Neural cell (in vitro differentiated cells): ENCODE measurements around the gene SPDEF. TPM values are rescaled to one million over a fixed set of nuclear protein-coding genes. Genes with fewer than 3 reads are reported as not detected.

Source experiments
- H2AFZ ChIP-seq: fragments of 200-600, 300-800 bp; sonication (generic), shearing (Covaris generic); 2 replicates; pipeline ENCODE4 v1.6.0; 2014; ENCODE audit warnings: low read depth, mild to moderate bottlenecking, antibody characterized with exemption, low read length, moderate library complexity
- H3F3A ChIP-seq: fragments of 200-600 bp; shearing (Covaris generic); 2 replicates; pipeline ENCODE4 v1.6.1; 2016; ENCODE audit warnings: mild to moderate bottlenecking, moderate library complexity, mixed read lengths, antibody characterized with exemption, low read length; ENCODE audit not compliant: insufficient read depth, poor library complexity, severe bottlenecking
- H3K27ac ChIP-seq: fragments of 200-600, 300-800 bp; sonication (generic), shearing (Covaris generic); 2 replicates; pipeline ENCODE4 v1.5.1; 2014; ENCODE audit warnings: mild to moderate bottlenecking, low read length, moderate library complexity
- H3K27me3 ChIP-seq: fragments of 300-800, 200-600 bp; sonication (generic), shearing (Covaris generic); 2 replicates; pipeline ENCODE4 v1.6.0; 2014; ENCODE audit warnings: mild to moderate bottlenecking, low read depth, low read length, moderate library complexity; ENCODE audit not compliant: insufficient read depth
- H3K36me3 ChIP-seq: fragments of 300-800, 200-600 bp; sonication (generic), shearing (Covaris generic); 2 replicates; pipeline ENCODE4 v1.5.1; 2014; ENCODE audit warnings: mild to moderate bottlenecking, antibody characterized with exemption, low read length, moderate library complexity; ENCODE audit not compliant: insufficient read depth
- H3K4me2 ChIP-seq: fragments of 300-800, 200-600 bp; sonication (generic), shearing (Covaris generic); 2 replicates; pipeline ENCODE4 v1.6.0; 2014; ENCODE audit warnings: mild to moderate bottlenecking, low read length
- H3K4me3 ChIP-seq: fragments of 300-800, 200-600 bp; sonication (generic), shearing (Covaris generic); 2 replicates; pipeline ENCODE4 v1.5.1; 2014; ENCODE audit warnings: mild to moderate bottlenecking, low read length, moderate library complexity
- H3K79me2 ChIP-seq: fragments of 200-600 bp; shearing (Covaris generic); replicated peaks from 2 replicates; pipeline ENCODE4 v1.6.0; 2014; ENCODE audit warnings: mild to moderate bottlenecking, low read length, moderate library complexity; ENCODE audit not compliant: insufficient read depth
- H3K9ac ChIP-seq: fragments of 300-800, 200-600 bp; sonication (generic), shearing (Covaris generic); 2 replicates; pipeline ENCODE4 v1.6.1; 2016; ENCODE audit warnings: mild to moderate bottlenecking, low read length, mixed read lengths
- H3K9me2 ChIP-seq: fragments of 200-600 bp; shearing (Covaris generic); 2 replicates; pipeline ENCODE4 v1.6.1; 2016; ENCODE audit warnings: mild to moderate bottlenecking, low read length, mixed read lengths; ENCODE audit not compliant: insufficient read depth
- H3K9me3 ChIP-seq: fragments of 200-600, 300-800 bp; sonication (generic), shearing (Covaris generic); 2 replicates; pipeline ENCODE4 v1.6.1; 2016; ENCODE audit warnings: mild to moderate bottlenecking, mixed run types, low read length, moderate library complexity, mixed read lengths
- H4K20me1 ChIP-seq: fragments of 200-600 bp; shearing (Covaris generic); 2 replicates; pipeline ENCODE4 v1.6.1; 2016; ENCODE audit warnings: mild to moderate bottlenecking, mixed run types; ENCODE audit not compliant: insufficient read depth
- CTCF ChIP-seq: fragments of 450-650 bp; IDR thresholded peaks from 2 replicates; pipeline ENCODE4 v1.5.1; 2014; ENCODE audit warnings: antibody characterized with exemption, mild to moderate bottlenecking, moderate library complexity; ENCODE audit not compliant: poor library complexity, severe bottlenecking
- EP300 ChIP-seq: fragments of 450-650 bp; conservative IDR thresholded peaks from 2 replicates; pipeline ENCODE4 v1.6.1; 2014; ENCODE audit warnings: antibody characterized with exemption, mild to moderate bottlenecking, moderate library complexity; ENCODE audit not compliant: poor library complexity, severe bottlenecking
- EZH2 ChIP-seq: fragments of 200-600, 300-800 bp; shearing (Covaris generic), sonication (generic); IDR thresholded peaks from 2 replicates; pipeline ENCODE4 v1.6.1; 2014; ENCODE audit warnings: antibody characterized with exemption, low read length, borderline replicate concordance, mild to moderate bottlenecking; ENCODE audit not compliant: insufficient read depth, poor library complexity, severe bottlenecking
- MXI1 ChIP-seq: fragments of 450-650 bp; conservative IDR thresholded peaks from 2 replicates; pipeline ENCODE4 v1.6.1; 2014; ENCODE audit warnings: antibody characterized with exemption, mild to moderate bottlenecking; ENCODE audit not compliant: poor library complexity, severe bottlenecking
- POLR2AphosphoS5 ChIP-seq: IDR thresholded peaks from 2 replicates; pipeline ENCODE4 v1.6.1; 2012
- RAD21 ChIP-seq: fragments of 450-650 bp; conservative IDR thresholded peaks from 2 replicates; pipeline ENCODE4 v1.6.1; 2014; ENCODE audit warnings: antibody characterized with exemption, mild to moderate bottlenecking, moderate library complexity
- REST ChIP-seq: IDR thresholded peaks from 2 replicates; pipeline ENCODE4 v1.6.1; 2012; ENCODE audit warnings: borderline replicate concordance
- SMC3 ChIP-seq: fragments of 450-650 bp; conservative IDR thresholded peaks from 2 replicates; pipeline ENCODE4 v1.6.1; 2014; ENCODE audit warnings: antibody characterized with exemption, mild to moderate bottlenecking, moderate library complexity; ENCODE audit not compliant: poor library complexity
- TAF1 ChIP-seq: IDR thresholded peaks from 2 replicates; pipeline ENCODE4 v1.6.1; 2012; ENCODE audit warnings: low read depth
- polyA plus RNA-seq: library from polyadenylated mRNA; depleted of rRNA; stranded (reverse); fragments of >200 nt; gene quantifications from 2 replicates; pipeline ENCODE4 v1.2.3, GENCODE V29; 2014

The SPDEF gene
- polyA plus RNA-seq, 1 donor from 2014 or later, result 0.36 TPM

GRCh38 chr6:34517461-34517881 lies 38.7 kb downstream of the SPDEF start:
- H3F3A ChIP-seq, result no peaks in the 10 kb centered on the region
- no peaks in the 10 kb centered on the region for H3K36me3 ChIP-seq
- no peaks in the 10 kb centered on the region for H4K20me1 ChIP-seq
- H3K9ac ChIP-seq, result no peak overlapping the region
- no peak overlapping the region for H3K4me2 ChIP-seq
- no peaks in the 10 kb centered on the region for H3K27me3 ChIP-seq
- H3K9me2 ChIP-seq, result no peaks in the 10 kb centered on the region
- H3K27ac ChIP-seq, result no peak overlapping the region
- H3K4me3 ChIP-seq, result no peak overlapping the region
- H3K79me2 ChIP-seq, result no peaks in the 10 kb centered on the region
- H2AFZ ChIP-seq, result no peak overlapping the region
- TF ChIP-seq POLR2AphosphoS5 (no peak), RAD21 (no peak), REST (no peak), EP300 (no peak), SMC3 (no peak), MXI1 (no peak), EZH2 (no peak), TAF1 (no peak), CTCF (no peak)
- H3K9me3 ChIP-seq, result no peaks in the 10 kb centered on the region

GRCh38 chr6:34516391-34517324 lies 39.5 kb downstream of the SPDEF start:
- Histone ChIP-seq H3F3A (no peaks in the 10 kb centered on the region), H3K4me2 (no peak overlapping the region), H3K79me2 (no peaks in the 10 kb centered on the region), H4K20me1 (no peaks in the 10 kb centered on the region), H3K9ac (peak overlapping the region; percentile 77), H3K4me3 (no peak overlapping the region), H3K9me3 (no peaks in the 10 kb centered on the region), H3K36me3 (no peaks in the 10 kb centered on the region), H3K9me2 (no peaks in the 10 kb centered on the region), H3K27ac (no peak overlapping the region), H2AFZ (no peak overlapping the region), H3K27me3 (no peaks in the 10 kb centered on the region)
- TF ChIP-seq RAD21 (no peak), REST (no peak), EZH2 (no peak), CTCF (no peak), POLR2AphosphoS5 (no peak), EP300 (no peak), SMC3 (no peak), MXI1 (no peak), TAF1 (no peak)
